Embryonic facial prominence (tissue), 1 donor: ENCODE measurements around the gene MRPL36.
"Not testable (repeated sequence)": the region's sequence is repeated elsewhere in the genome, so short reads cannot be mapped to it uniquely, and the experiment has no call there.

Experiments
- DNase-seq: peaks from one replicate; pipeline ENCODE4 v3.0.0-alpha.2; 2016; ENCODE audit errors: extremely low spot score

MRPL36 gene

GRCh38 chr5:1799602-1800471 is at the start of gene MRPL36:
Gene MRPL36 (minus strand): TSS chr5:1799837. CDS start chr5:1798935, 902 bp downstream.
- peak; percentile 80 for DNase-seq

- DNase-seq = no peak
Measured at GRCh38 chr5:1847611-1848010, 48.0 kb upstream of the MRPL36 start.

- no peak for DNase-seq
Measured at GRCh38 chr5:1847056-1847455, 47.4 kb upstream of the MRPL36 start.

- DNase-seq = no peak
Measured at GRCh38 chr5:1846583-1846982, 46.9 kb upstream of the MRPL36 start.

GRCh38 chr5:1845696-1846095 is 46.1 kb upstream of the MRPL36 start:
- DNase-seq = no peak

GRCh38 chr5:1844708-1845436 is 45.2 kb upstream of the MRPL36 start:
- no peak for DNase-seq

GRCh38 chr5:1843761-1844160 is 44.1 kb upstream of the MRPL36 start:
- not testable (repeated sequence) for DNase-seq

GRCh38 chr5:1842004-1842819 is 42.6 kb upstream of the MRPL36 start:
- DNase-seq = no peak

- DNase-seq = no peak
Measured at GRCh38 chr5:1840741-1841521, 41.3 kb upstream of the MRPL36 start.

- DNase-seq = no peak
Measured at GRCh38 chr5:1840071-1840547, 40.5 kb upstream of the MRPL36 start.

GRCh38 chr5:1838013-1838412 is 38.4 kb upstream of the MRPL36 start:
- no peak for DNase-seq

- DNase-seq = no peak
Measured at GRCh38 chr5:1836891-1837880, 37.5 kb upstream of the MRPL36 start.

GRCh38 chr5:1836176-1836890 is 36.7 kb upstream of the MRPL36 start:
- DNase-seq = no peak

- no peak for DNase-seq
Measured at GRCh38 chr5:1835431-1835830, 35.8 kb upstream of the MRPL36 start.

- DNase-seq = no peak
Measured at GRCh38 chr5:1834721-1835429, 35.2 kb upstream of the MRPL36 start.

- no peak for DNase-seq
Measured at GRCh38 chr5:1834022-1834551, 34.5 kb upstream of the MRPL36 start.

- DNase-seq = no peak
Measured at GRCh38 chr5:1833264-1834021, 33.8 kb upstream of the MRPL36 start.
